HS-27A (cell line): ENCODE results near the gene TRIM37.

ENCODE experiments used
- DNase-seq: peaks from one replicate; pipeline ENCODE4 v3.0.0-alpha.2; 2012; ENCODE audit warnings: low read depth, missing footprints

The TRIM37 gene

GRCh38 chr17:59028328-59028727 lies 78.4 kb downstream of the TRIM37 start:
- no peak for DNase-seq

DNA sequence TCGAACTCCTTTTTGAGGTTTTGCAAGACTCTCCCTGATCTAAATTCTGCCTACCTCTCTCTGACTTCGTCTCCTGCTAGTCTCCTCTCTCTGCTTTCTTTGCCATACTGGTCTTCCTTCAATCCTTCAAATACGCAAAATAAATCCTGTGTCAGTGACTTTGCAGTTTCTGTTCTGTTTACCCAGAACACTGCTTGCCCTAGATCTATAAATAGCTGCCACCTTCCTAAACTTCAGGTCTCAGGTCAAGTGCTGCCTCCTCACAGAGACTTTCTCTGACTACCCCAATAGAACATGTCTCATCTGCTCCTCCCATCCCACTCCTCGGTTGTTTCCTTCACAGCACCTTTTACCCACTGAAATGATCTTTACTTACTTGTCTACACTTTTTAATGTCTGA lies 78.9 kb downstream of the TRIM37 start:
- no peak for DNase-seq

GRCh38 chr17:59026176-59026939 lies 80.3 kb downstream of the TRIM37 start:
- no peak for DNase-seq

DNA sequence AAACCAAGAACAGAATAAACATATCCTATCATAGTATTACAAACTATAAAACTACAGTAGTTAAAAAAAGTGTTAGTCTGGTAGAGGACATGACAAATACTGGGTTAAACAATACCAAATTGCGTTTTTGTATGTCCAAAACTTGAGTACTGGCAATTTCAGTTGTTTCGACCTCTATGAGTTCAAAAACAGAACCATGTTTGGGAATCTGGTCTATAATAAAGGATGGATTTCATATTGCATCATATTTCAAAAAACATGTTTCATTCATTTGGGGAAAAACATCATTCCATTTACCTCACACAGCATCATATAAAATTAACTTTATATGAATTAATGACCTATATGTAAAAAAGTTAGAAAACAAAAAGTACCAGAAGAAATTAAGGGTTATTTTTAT lies 81.8 kb downstream of the TRIM37 start:
- no peak for DNase-seq

DNA sequence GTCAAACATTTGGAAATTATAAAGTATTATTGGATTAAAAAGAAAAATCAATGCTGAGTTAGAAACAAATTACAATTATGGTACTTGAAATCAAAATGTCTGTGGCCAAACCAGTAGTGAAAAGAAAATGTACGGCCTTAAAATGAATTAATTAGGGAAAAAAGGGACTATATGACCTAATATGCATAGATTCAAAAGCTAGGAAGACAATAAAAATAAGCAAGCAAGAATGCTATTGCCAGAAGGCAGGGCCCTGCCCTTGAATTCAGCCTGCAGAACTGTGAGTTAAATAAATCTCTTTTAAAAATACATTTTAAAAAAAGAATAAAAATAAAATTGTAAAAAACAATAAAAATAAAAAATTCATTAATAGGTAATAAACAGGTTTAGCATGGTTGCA lies 88.7 kb downstream of the TRIM37 start:
- DNase-seq = no peak

- DNase-seq = no peak
These were observed 94.7 kb downstream of the TRIM37 start for GRCh38 chr17:59011975-59012374.

DNA sequence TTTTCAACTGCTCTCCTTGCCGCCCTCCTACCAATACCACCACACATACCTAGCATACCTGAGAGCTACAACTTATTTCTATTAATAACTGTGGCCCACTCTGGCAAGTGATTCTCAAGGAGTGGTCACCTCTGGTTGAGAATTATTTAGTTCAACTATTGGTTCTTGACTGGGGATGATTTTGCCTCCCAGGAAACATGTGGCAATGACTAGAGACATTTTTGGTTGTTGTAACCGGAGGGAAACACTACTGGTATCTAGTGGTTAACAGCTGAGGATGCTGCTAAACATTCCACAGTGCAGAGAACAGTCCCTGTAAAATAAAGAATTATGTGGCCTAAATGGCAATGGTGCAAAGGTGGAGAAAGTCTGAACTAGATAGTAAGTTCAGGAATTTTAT lies 96.7 kb downstream of the TRIM37 start:
- DNase-seq = no peak

DNA sequence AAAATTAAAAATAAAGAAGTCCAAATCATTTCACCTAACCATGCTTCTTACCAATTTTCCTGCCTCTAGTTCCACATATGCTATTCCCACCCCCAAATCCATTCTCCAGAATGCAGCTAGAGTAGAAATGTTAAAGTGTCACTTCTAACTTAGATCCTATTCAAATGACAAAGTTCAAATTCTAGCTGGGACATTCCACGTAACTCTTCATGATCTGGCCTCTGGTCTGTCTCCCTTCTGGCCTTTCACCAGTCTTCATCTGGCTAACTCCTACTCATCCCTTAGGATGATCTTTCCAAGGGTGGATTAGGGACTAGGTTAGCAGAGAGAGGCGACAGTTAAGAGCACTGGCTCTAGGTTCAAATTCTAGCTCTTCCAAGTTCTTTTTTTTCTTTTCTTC lies 97.9 kb downstream of the TRIM37 start:
- no peak for DNase-seq

DNA sequence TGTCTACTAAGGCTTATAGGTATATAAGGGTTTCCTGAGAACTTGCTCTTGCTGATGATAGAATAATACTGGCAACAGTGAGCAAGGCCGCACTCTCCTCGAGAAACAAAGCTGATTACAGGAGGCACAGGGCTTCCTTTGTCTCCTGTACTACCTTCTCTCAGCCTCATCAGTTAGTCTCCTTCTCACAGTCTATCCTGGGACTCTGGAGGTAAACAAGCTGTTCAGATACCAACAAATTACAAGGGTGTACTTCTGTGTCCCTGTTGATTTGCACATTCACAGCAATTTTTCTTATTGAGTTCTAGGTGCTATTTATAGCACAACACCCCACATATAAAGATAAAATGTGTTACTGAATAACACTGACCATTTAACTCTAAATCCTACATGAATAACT lies 98.7 kb downstream of the TRIM37 start:
- no peak for DNase-seq

- peak; percentile 30 for DNase-seq
These were observed 102.2 kb downstream of the TRIM37 start for GRCh38 chr17:59004338-59005111.

DNA sequence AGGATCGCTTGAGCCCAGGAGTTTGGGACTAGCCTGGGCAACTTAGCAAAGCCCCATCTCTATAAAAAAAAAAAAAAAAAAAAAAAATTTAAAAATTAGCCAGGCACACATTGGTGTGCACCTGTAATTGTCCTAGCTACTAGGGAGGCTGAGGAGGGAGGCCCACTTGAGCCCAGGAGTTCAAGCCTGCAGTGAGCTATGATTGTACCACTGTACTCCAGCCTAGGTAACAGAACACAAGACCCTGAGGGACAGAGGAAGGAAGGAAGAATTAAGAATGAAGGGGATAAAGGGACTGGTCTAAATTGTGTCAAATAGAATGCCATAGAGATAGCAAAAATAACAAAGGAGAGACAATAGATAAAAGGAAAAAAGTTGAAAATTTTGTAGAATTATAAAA lies 102.8 kb downstream of the TRIM37 start:
- no peak for DNase-seq

DNA sequence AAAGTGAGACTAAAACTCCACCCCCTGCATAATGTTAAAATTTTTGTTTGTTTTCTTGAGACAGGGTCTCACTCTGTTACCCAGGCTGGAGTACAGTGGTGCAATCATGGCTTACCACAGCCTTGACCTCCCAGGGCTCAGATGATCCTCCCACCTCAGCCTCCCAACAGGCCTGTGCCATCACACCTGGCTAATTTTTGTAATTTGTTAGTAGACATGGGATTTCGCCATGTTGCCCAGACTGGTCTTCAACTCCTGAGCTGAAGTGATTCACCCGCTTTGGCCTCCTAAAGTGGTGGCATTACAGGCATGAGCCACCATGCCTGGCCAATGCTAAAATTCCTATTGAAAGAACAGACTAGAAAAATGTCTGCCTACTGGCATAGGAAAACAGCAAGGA lies 103.8 kb downstream of the TRIM37 start:
- DNase-seq = no peak

DNA sequence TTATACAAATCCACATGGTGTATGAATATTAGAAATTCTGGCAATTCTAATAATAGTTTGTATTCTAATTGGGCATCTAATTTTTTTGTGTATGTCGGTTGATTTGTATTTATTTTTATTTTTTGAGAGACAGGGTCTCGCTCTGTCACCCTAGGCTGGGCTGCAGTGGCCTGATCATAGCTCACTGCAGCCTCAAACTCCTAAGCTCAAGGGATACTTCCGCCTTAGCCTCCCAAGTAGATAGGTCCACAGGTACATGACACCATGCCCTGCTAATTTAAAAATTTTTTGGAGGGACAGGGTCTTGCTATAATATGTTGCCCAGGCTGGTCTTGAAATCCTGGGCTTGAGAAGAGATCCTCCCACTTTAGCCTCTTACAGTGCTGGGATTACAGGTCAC lies 104.6 kb downstream of the TRIM37 start:
- no peak for DNase-seq

- DNase-seq = peak; percentile 40
These were observed 105.4 kb downstream of the TRIM37 start for GRCh38 chr17:59001158-59001814.

- no peak for DNase-seq
These were observed 106.7 kb downstream of the TRIM37 start for GRCh38 chr17:59000022-59000421.

DNA sequence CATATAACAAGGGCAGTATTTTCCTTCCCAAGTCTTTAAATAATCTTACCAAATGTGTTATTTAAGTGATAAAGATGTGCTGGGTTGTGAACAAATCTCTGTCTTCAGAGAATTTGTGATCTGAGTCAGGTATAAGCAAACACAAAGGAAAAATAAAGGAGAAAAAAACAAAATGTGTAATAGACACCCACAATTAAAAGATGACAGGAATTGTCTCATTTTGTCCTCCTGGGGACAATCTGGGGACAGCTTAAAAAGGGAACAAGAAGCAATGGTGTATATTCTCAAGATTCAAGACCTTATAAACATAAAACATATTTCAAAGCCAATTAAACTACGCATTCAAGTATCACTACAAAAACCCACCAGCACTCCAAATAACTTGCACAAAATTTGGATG lies 107.2 kb downstream of the TRIM37 start:
- no peak for DNase-seq

DNA sequence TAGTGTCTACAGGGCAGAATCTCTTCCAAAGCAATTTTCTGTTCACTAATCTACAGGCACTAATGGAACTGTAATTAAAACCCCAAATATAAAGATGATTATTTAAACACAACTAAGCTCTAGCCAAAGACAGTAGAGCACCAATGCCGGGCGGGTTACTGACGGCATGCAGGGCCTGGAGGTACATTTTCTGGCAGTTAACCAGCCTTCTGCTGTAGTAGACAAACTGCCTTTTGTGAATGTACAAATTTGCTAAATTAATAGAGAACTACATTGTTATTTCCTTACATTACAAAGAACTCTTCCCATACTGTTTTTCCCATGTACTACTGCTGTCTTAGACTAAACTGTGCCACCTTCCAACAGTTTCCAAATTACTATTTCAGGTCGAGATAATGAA lies 107.8 kb downstream of the TRIM37 start:
- DNase-seq = no peak

GRCh38 chr17:58997756-58998553 lies 108.7 kb downstream of the TRIM37 start:
- no peak for DNase-seq

DNA sequence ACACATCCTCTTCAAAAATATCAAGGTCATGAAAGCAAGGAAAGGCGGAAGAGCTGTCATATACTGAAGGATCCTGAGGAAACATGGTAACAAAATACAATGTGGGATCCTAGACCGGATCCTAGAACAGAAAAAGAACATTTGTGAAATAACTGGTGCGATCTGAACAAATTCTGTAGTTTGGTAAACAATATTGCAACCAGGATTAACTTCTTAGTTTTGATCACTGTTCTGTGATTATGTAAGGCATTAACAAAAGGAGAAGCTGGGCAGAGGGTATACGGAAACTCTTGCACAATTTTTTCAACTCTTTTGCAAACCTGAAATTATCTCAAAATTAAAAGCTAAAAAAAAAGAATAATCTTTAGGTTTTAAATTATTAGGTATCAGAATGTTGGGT lies 109.7 kb downstream of the TRIM37 start:
- DNase-seq = no peak

- DNase-seq = no peak
These were observed 111.3 kb downstream of the TRIM37 start for GRCh38 chr17:58995247-58995940.

DNA sequence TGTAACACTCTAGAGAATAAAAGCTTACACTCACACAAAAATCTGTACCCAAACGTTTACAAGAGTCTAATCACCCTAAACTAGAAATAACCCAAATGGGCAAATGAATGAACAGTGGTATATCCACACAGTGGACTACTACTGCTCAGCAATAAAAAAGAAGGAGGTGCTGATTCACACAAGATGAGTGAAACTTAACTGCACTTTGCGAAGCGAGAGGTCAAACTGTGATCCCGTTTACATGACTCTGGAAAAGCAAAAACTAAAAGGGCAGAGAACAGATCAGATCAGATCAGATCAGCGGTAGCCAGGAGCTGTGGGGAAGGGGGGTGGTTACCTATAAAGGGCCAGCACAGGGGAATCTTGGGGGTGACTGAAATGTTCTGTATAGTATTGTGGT lies 113.4 kb downstream of the TRIM37 start:
- no peak for DNase-seq
